HCT116 (cell line): ENCODE results near the gene UVRAG. TPM values are rescaled to one million over a fixed set of nuclear protein-coding genes. Genes with fewer than 3 reads are reported as not detected.

Experiments used
- ATAC-seq: fragments of 200-7000 bp; cut with Tn5 transposase; 2 replicates; pipeline ENCODE4 v1.9.1; 2020; ENCODE audit warnings: mild to moderate bottlenecking, moderate library complexity
- BruUV-seq: library from RNA; stranded (reverse); fragments of 400-500 nt; replicated peaks from 2 replicates; lab custom pipeline; 2021; lab: Mats Ljungman, UMichigan
- CTCF ChIA-PET: fragments of 300-600 bp; sonication (Branson Sonifier 250); formaldehyde crosslinking; loops from one replicate; lab custom pipeline; 2021; ENCODE audit warnings: antibody characterized with exemption; lab: Charles Lee
- POLR2A ChIA-PET: fragments of 300-600, 350-600 bp; sonication (Branson Sonifier 250); formaldehyde crosslinking; loops from one replicate; lab custom pipeline; 2021; ENCODE audit warnings: antibody characterized with exemption; lab: Charles Lee
- RAD21 ChIA-PET, 2 experiments: fragments of 300-600 bp; sonication (Branson Sonifier 250); formaldehyde crosslinking; loops; one replicate each; lab custom pipeline; 2023; ENCODE audit warnings: low total read pairs in 2 of 2; ENCODE audit not compliant: uncharacterized antibody in 2 of 2, unreplicated experiment in 2 of 2, low non-redundant PET in 1 of 2; lab: Charles Lee
- DNase-seq: peaks from one replicate; pipeline ENCODE4 v3.0.0-alpha.2; 2010; ENCODE audit warnings: low read depth, low spot score
- H2AFZ ChIP-seq: fragments of 200-600 bp; shearing (Covaris generic), sonication (generic); 2 replicates; pipeline ENCODE4 v1.6.1; 2017; ENCODE audit warnings: low read depth, mixed run types, mixed read lengths, antibody characterized with exemption, low read length; ENCODE audit not compliant: poor library complexity, severe bottlenecking
- H3K27ac ChIP-seq: 2 replicates; pipeline ENCODE4 v1.5.1; 2012; ENCODE audit warnings: low read depth, low read length
- H3K27me3 ChIP-seq: fragments of 200-600 bp; sonication (generic); 2 replicates; pipeline ENCODE4 v1.6.1; 2016; ENCODE audit warnings: mixed run types, low read length, mixed read lengths; ENCODE audit not compliant: insufficient read depth
- H3K36me3 ChIP-seq, 2 experiments: fragments of 200-500 bp in 1 of 2; fragments of 200-600 bp in 1 of 2; sonication (Bioruptor generic) in 1 of 2; sonication (generic) in 1 of 2; 2 replicates each; pipeline versions ENCODE4 v1.5.1 to v1.6.1; 2014 to 2016; ENCODE audit warnings: low read length in 2 of 2, inconsistent platforms in 1 of 2, mixed read lengths in 1 of 2, mixed run types in 1 of 2; ENCODE audit not compliant: insufficient read depth in 2 of 2, control insufficient read depth in 1 of 2
- H3K4me1 ChIP-seq, 2 experiments: fragments of 200-600 bp in 1 of 2; sonication (generic) in 1 of 2; 2 replicates each; pipeline versions ENCODE4 v1.5.1 to v1.6.1; 2012 to 2017; ENCODE audit warnings: low read length in 2 of 2, inconsistent platforms in 1 of 2, mild to moderate bottlenecking in 1 of 2, mixed read lengths in 1 of 2, mixed run types in 1 of 2, moderate library complexity in 1 of 2; ENCODE audit not compliant: insufficient read depth in 2 of 2, control insufficient read depth in 1 of 2
- H3K4me2 ChIP-seq: fragments of 200-600 bp; sonication (generic); 2 replicates; pipeline ENCODE4 v1.6.1; 2017; ENCODE audit warnings: mixed run types, low read length, mixed read lengths
- H3K4me3 ChIP-seq, 2 experiments: fragments of 200-600 bp in 1 of 2; sonication (generic) in 1 of 2; replicated peaks in 1 of 2; 2 replicates each; pipeline ENCODE4 v1.5.1; 2011 to 2016; ENCODE audit warnings: low read length in 2 of 2, control low read depth in 1 of 2, low read depth in 1 of 2, mild to moderate bottlenecking in 1 of 2, mixed read lengths in 1 of 2, mixed run types in 1 of 2
- H3K79me2 ChIP-seq: fragments of 200-600 bp; sonication (generic); 2 replicates; pipeline ENCODE4 v1.6.1; 2017; ENCODE audit warnings: mild to moderate bottlenecking, mixed run types, low read length, moderate library complexity, mixed read lengths; ENCODE audit not compliant: insufficient read depth
- H3K9ac ChIP-seq: fragments of 200-600 bp; sonication (generic); 2 replicates; pipeline ENCODE4 v1.6.1; 2016; ENCODE audit warnings: low read length, mixed read lengths
- H3K9me2 ChIP-seq: fragments of 200-600 bp; sonication (generic), shearing (Covaris generic); 2 replicates; pipeline ENCODE4 v1.6.1; 2017; ENCODE audit warnings: mixed run types, mild to moderate bottlenecking, moderate library complexity; ENCODE audit not compliant: insufficient read depth
- H3K9me3 ChIP-seq, 2 experiments: fragments of 200-500 bp in 1 of 2; fragments of 200-600 bp in 1 of 2; sonication (Bioruptor generic) in 1 of 2; sonication (generic) in 1 of 2; 2 replicates each; pipeline ENCODE4 v1.6.1; 2014 to 2017; ENCODE audit warnings: low read length in 2 of 2, mixed read lengths in 2 of 2, inconsistent platforms in 1 of 2, low read depth in 1 of 2, mild to moderate bottlenecking in 1 of 2, mixed run types in 1 of 2, moderate library complexity in 1 of 2; ENCODE audit not compliant: control insufficient read depth in 1 of 2, insufficient read depth in 1 of 2
- H4K20me1 ChIP-seq: fragments of 200-600 bp; sonication (generic), shearing (Covaris generic); 2 replicates; pipeline ENCODE4 v1.6.1; 2017; ENCODE audit warnings: mixed run types, mild to moderate bottlenecking, moderate library complexity; ENCODE audit not compliant: insufficient read depth
- ATF3 ChIP-seq: IDR thresholded peaks from 2 replicates; pipeline ENCODE4 v1.6.1; 2012
- CBX3 ChIP-seq: IDR thresholded peaks from 2 replicates; pipeline ENCODE4 v1.6.1; 2012; ENCODE audit warnings: low read depth
- CTCF ChIP-seq, 3 experiments: fragments of 200-600 bp in 1 of 3; sonication (generic) in 1 of 3; IDR thresholded peaks in 2 of 3; conservative IDR thresholded peaks in 1 of 3; 2 replicates each; pipeline ENCODE4 v1.5.1; 2012 to 2017; ENCODE audit warnings: low read depth in 2 of 3, low read length in 2 of 3, antibody characterized with exemption in 1 of 3, borderline replicate concordance in 1 of 3, control low read depth in 1 of 3, mild to moderate bottlenecking in 1 of 3, mixed read lengths in 1 of 3, mixed run types in 1 of 3, moderate library complexity in 1 of 3; ENCODE audit not compliant: insufficient read depth in 1 of 3
- EGR1 ChIP-seq: IDR thresholded peaks from 2 replicates; pipeline ENCODE4 v1.6.1; 2012; ENCODE audit warnings: low read depth
- EZH2 ChIP-seq: fragments of 200-600 bp; sonication (generic); IDR thresholded peaks from 2 replicates; pipeline ENCODE4 v1.6.1; 2017; ENCODE audit warnings: antibody characterized with exemption, mixed run types
- EZH2phosphoT487 ChIP-seq: fragments of 200-600 bp; IDR thresholded peaks from 2 replicates; pipeline ENCODE4 v1.6.1; 2018; ENCODE audit warnings: antibody characterized with exemption, borderline replicate concordance
- FOSL1 ChIP-seq: IDR thresholded peaks from 2 replicates; pipeline ENCODE4 v1.6.1; 2012; ENCODE audit warnings: low read depth
- JUND ChIP-seq: IDR thresholded peaks from 2 replicates; pipeline ENCODE4 v1.6.1; 2012
- MAX ChIP-seq: IDR thresholded peaks from 2 replicates; pipeline ENCODE4 v1.6.1; 2012
- RAD21 ChIP-seq: IDR thresholded peaks from 2 replicates; pipeline ENCODE4 v1.6.1; 2012; ENCODE audit warnings: low read depth, mild to moderate bottlenecking
- REST ChIP-seq: IDR thresholded peaks from 2 replicates; pipeline ENCODE4 v1.6.1; 2012; ENCODE audit warnings: low read depth
- SIN3A ChIP-seq: IDR thresholded peaks from 2 replicates; pipeline ENCODE4 v1.6.1; 2012; ENCODE audit warnings: low read depth
- SRF ChIP-seq: IDR thresholded peaks from 2 replicates; pipeline ENCODE4 v1.6.1; 2012; ENCODE audit warnings: low read depth
- YY1 ChIP-seq: IDR thresholded peaks from 2 replicates; pipeline ENCODE4 v1.6.1; 2011; ENCODE audit warnings: low read length, low read depth, moderate library complexity, mild to moderate bottlenecking; ENCODE audit not compliant: insufficient replicate concordance; ENCODE audit errors: extremely low read depth
- ZFX ChIP-seq: fragments of 450-650 bp; IDR thresholded peaks from 2 replicates; pipeline ENCODE4 v1.6.1; 2017
- intact Hi-C: fragments of 100-400 bp; cut with micrococcal nuclease; formaldehyde crosslinking; loops from 2 replicates; pipeline ENCODE4 v1.10.0; 2022
- total RNA-seq: library from RNA; stranded (reverse); gene quantifications from one replicate; pipeline ENCODE4 v1.2.1, GENCODE V29; 2021; ENCODE audit not compliant: unreplicated experiment

The UVRAG gene
- total RNA-seq, 1 experiment from 2014 or later = 12.3 TPM

- no peaks in the 10 kb centered on the region for H4K20me1 ChIP-seq
- H3K27me3 ChIP-seq = no peaks in the 10 kb centered on the region
- no peak overlapping the region for H2AFZ ChIP-seq
- no peak overlapping the region for H3K4me2 ChIP-seq
- BruUV-seq = no TSS peak
- H3K79me2 ChIP-seq = no peaks in the 10 kb centered on the region
- intact Hi-C loops = loop anchor here (5.0 to 10.0 kb wide), 3 partner anchors 323 to 483 kb away; no protein-coding TSS in a partner anchor
- TF ChIP-seq ATF3 = no peak
- no peak for TF ChIP-seq REST
- no peak for TF ChIP-seq CTCF (IDR thresholded peaks at IDR 0.05 in 2 of 3, conservative IDR thresholded peaks at IDR 0.05 in 1 of 3; ENCODE audit: borderline replicate concordance in 1 of 3, insufficient read depth in 1 of 3, low read depth in 2 of 3, low read length in 2 of 3)
- no peak for TF ChIP-seq JUND
- no peak for TF ChIP-seq MAX
- TF ChIP-seq SIN3A = no peak
- no peak for TF ChIP-seq EGR1
- no peak for TF ChIP-seq CBX3
- no peak for TF ChIP-seq EZH2phosphoT487
- TF ChIP-seq YY1 = no peak
- no peak for TF ChIP-seq RAD21
- TF ChIP-seq FOSL1 = no peak
- TF ChIP-seq SRF = no peak
- TF ChIP-seq EZH2 = no peak
- no peak for TF ChIP-seq ZFX
- no peak overlapping the region for H3K4me3 ChIP-seq
- H3K27ac ChIP-seq = no peak overlapping the region
- ChIA-PET CTCF (interaction anchor here (1.2 to 3.9 kb wide), 4 partner anchors 11 to 164 kb away, joined by 3 to 30 read pairs (median 12); no protein-coding TSS in a partner anchor), RAD21 (no interaction called here), POLR2A (no interaction called here)
- no peak overlapping the region for H3K9ac ChIP-seq
- no peaks in the 10 kb centered on the region for H3K4me1 ChIP-seq
- H3K9me3 ChIP-seq = no peaks in the 10 kb centered on the region
- DNase-seq (no peak), ATAC-seq (no peak)
- H3K9me2 ChIP-seq = no peaks in the 10 kb centered on the region
- H3K36me3 ChIP-seq = no peaks in the 10 kb centered on the region
Observed at GRCh38 chr11:75869661-75870455, 54.8 kb downstream of the UVRAG start.
